ENCODE data around the gene DNTTIP2.

- TF ChIP-seq POLR2A (IDR thresholded peaks at IDR 0.05) (no peak), CTCF (IDR thresholded peaks at IDR 0.05) (no peak)
Measured at GRCh38 chr1:93842750-93843500, 36.1 kb downstream of the DNTTIP2 start.

All from uterus (tissue), 2 donors.